Inferior parietal cortex (tissue), 1 donor: Measurements from ENCODE around the gene SLC23A3.

ENCODE experiments used
- DNase-seq: peaks from one replicate; pipeline ENCODE4 v3.0.0-alpha.2; 2016; ENCODE audit errors: extremely low spot score

SLC23A3 gene

DNA sequence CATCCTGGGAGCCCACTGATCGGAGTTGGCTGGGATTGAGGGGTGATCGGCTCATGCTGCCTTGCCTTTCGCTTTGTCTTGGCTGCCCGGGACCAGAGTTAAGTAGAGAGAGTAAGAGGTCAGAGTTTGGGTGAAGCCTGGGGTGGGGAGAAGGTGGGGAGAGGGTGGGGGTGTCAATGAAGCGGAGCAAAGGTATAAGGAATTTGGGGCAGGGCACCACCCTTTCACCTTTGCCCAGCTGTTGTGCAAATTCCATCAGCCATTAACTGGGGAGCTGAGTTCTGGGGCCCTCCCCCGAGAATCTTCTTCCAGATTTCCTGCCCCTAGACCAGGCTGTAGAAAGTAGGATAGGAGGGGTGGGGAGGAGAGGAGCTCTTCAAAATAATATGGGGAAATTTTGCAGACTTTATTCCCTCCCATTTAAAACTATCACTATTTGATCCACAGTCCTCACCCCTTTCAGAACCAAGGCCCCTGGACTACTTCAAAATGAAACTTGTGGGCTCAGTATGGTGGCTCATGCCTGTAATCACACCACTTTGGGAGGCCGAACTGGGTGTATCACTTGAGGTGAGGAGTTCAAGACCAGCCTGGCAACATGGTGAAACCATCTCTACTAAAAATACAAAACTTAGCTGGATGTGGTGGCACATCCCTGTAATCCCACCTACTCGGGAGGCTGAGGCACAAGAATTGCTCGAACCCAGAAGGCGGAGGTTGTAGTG, at the start of gene SLC23A3:
Gene SLC23A3, minus strand, starts transcription at position 100 of the 725 bp plus-strand sequence. Its CDS starts 45 bp downstream, at position 55.
- no peak for DNase-seq

GRCh38 chr2:219218732-219219701, 49.2 kb upstream of the SLC23A3 start, which contains the start of gene ABCB6:
ABCB6 (minus strand) TSS chr2:219218958; CDS start chr2:219218673, 285 bp downstream.
- DNase-seq: peak; percentile 92

DNA sequence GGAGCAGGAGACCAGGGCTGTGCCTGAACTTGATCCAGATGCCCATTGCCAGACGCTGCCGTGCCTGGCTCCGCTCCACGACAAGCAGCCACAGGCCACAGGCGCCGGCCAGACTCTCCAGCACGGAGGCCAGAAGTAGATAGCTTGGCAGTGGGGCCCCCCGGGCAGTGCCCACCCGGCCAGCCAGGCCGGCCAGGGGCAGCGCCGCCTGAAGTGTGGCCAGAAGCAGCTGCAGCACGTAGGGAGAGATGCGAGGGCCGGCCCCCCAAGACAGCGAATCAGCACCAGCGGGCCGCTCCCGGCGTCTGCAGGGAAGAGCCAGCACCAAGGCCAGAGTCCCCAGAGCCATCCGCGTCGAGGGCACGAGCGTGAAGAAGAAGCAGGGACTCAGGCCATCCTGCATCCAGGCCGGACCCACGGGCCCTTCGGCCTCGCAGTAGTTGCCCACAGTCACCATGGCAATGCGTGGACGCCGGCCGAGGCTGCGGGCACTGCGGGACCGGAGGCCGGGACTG, 48.4 kb upstream of the SLC23A3 start:
- DNase-seq: peak; percentile 48

DNA sequence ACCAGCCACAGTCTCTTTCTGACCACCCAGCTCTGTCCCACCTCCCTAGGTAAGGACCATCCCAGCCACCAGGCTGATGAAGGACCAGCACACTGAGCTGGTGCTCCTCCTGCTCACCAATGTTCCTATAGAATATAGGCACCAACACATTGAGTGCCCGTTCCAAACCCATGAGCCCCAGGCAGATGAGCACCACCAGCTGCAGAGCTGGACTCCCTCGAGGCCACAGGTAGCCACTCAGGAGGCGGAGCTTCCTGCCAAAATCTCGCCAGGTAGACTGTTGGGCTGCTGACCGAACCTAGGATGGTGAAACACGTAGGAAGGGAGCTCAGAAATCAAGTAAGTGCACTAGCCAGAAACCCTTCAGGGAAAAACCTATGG, 46.7 kb upstream of the SLC23A3 start:
- no peak for DNase-seq

- DNase-seq: no peak
These were observed 46.2 kb upstream of the SLC23A3 start for GRCh38 chr2:219215871-219216534.

DNA sequence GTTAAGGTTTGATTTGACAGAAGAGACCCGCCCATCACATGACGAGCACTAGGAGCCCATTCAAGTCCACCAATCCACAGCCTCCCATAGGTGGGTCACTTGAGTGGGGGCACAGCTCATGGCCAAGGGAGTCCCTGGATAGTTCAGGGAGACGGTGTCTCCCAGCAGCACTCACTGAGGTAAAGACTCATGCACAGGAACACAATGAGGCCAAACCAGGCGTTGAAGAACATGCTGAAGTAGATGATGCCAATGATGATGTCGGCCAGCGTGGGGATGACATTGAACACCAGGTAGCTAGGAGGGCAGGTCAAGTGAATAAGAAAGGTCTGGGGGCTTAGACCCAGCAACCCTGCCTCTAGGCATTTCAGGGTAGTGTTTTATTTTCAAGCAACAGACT, 45.0 kb upstream of the SLC23A3 start:
- DNase-seq: no peak

DNA sequence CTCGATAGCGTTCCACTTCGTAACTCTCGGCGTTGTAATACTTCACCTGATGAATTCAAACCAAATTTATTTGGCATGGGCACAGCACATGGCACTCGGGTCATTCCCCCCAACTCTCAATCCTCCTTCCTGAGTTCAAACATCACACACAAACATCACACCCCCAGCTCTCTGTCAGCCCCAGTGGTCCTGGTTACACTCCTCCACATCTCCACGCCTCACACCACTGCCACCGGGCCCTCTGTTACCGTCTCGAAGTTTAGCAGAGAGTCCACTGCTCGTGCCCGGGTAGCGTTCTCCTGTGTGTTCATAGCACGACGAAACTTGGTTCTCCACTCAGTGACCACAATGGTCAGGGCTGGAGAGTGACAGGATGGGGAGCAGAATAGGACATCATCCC, 44.3 kb upstream of the SLC23A3 start:
- DNase-seq: no peak

DNA sequence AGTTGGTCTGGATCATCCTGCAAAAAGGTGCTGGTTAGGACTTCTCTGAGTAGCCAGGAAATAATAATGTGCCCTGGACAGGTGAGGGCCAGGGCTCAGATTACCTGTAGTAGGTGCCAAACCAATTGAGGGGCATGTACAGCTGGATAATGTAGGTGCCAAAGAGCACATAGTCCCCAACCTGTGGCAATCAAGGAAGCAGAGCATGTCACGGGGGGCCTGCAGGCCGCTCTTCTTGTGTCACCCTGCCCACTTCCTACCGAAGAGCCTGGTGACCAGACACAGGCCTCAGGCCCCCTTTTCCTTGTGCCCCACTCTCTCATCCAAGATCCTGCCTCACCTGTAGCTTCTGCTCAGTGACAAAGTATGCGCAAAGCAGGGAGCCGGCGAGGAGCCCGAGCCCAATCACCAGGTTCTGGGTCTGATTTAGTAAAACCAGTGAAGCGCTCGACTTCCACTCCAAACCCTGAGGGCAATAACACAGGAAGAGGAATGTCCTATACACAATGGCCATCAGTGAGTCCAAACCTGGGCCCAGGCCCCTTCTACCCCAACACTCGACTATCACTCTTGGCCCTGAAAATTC, 43.8 kb upstream of the SLC23A3 start:
- DNase-seq: no peak

DNA sequence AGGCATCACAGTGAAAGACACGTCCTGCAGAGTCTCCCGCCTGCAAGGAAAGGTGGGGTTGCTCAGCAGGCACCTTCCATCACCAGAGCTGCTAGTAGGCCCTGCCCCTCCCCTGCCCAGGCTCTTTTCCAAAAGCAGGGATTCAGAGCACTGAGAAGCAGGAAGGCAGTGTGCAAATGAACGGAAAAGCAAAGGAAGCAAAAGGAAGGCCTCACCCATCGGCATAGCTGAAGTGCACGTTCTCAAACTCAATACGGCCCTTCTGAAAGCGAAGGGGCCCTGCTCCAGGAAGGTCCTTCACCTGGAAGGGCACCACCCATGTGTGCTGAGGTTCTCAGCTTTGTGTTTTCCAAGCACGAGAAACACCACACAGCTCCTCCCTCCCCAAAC, 43.2 kb upstream of the SLC23A3 start:
- no peak for DNase-seq

DNA sequence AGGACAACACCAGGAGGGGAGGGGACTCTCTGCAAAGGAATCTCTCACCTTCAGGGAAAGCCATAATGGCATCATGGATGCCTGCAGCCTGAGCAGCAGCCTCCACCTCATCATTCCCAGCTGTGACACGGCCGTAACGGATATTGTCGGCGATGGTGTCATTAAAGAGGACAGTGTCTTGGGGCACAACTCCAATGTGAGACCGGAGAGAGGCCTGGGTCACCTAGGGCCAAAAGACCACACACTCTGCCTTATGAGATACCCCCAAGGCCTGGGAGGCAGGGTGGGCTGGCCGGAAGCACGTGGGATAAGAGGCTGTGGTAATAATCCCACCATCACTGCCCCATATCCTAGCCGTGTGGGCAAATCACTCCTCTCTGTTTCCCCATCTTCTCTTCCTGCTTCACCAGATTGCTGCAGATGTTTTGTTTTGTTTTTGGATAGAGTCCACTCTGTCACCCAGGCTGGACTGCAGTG, 41.1 kb upstream of the SLC23A3 start:
- no peak for DNase-seq

GRCh38 chr2:219210196-219210885, 40.5 kb upstream of the SLC23A3 start:
- DNase-seq: no peak

DNA sequence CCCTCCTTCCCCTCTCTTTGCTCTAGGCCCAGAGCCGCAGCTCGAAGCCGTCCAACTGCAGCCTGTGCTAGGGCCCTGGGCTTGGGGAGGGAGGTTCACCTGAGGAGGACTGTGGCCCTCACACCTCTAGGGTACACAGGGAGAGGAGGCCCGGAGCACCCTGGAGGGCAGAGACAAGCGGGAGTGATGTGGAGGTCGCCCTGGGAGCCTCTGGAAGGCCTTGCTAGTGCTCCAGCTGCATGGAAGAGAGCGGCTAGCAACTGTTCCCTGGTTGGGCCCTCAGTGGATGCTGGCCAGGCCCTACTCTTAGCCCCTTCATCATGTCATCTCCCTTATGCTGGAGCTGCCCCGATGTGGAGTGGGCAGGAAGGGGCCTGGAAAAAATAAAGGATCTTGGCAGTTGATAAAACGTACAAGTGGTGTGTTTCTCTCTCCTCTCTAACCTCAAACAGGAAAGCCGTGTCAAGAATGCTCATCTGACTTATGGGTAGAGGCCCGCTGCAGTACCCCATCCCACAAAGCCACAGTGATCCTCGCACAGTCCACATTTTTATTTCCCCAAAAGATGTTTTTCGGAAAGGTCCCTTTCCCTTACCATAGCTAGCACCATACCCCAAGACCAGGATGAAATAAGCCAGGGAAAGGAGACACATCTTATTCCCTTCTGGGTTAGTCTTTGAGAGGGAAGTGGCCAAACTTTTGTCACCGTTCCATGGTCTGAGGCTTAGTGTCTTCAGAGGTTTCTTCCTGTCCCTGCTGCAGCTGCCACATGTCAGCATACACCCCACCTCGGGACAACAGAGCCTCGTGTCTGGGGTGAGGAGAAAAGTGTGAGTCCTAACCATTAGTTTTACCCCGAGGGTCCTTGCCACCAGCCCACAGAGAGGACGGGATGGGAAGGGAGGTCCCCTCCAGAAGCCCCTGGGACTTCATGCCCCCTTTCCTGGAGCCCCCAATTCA, 39.7 kb upstream of the SLC23A3 start:
- DNase-seq: no peak

DNA sequence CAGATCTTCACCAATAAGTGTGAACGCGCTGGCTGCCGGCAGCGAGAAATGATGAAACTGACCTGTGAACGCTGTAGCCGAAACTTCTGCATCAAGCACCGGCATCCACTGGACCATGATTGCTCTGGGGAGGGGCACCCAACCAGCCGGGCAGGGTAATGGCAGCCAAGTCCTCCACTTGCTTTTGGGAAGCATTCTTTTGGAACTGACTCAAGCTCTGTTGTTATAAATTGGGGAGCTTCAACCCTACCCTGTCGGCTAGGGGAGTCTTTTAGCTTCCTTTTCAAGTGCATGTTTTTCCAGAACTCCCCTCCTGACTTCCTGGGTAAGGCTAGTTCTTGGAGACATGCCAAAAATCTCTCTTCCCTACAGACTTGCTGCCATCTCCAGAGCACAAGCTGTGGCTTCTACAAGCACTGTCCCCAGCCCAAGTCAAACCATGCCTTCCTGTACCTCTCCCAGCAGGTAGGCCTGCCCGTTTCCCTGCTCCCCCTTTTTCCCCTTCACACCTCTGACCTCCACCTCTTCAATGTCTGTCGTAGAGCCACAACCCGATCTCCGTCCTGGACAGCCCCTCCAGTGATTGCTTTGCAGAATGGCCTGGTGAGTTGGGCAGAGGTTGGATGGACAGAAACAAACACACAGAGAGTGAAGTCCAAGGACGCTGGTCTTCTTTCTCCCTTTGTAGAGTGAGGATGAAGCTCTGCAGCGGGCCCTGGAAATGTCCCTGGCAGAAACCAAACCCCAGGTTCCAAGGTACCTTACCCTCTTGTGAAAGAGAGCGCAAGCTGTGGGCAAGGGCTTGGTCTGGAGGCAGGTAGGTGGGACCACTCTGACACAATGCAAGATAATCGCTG, 38.3 kb upstream of the SLC23A3 start:
- DNase-seq: no peak

- DNase-seq: peak; percentile 43
These were observed 37.5 kb upstream of the SLC23A3 start for GRCh38 chr2:219207134-219207883.

DNA sequence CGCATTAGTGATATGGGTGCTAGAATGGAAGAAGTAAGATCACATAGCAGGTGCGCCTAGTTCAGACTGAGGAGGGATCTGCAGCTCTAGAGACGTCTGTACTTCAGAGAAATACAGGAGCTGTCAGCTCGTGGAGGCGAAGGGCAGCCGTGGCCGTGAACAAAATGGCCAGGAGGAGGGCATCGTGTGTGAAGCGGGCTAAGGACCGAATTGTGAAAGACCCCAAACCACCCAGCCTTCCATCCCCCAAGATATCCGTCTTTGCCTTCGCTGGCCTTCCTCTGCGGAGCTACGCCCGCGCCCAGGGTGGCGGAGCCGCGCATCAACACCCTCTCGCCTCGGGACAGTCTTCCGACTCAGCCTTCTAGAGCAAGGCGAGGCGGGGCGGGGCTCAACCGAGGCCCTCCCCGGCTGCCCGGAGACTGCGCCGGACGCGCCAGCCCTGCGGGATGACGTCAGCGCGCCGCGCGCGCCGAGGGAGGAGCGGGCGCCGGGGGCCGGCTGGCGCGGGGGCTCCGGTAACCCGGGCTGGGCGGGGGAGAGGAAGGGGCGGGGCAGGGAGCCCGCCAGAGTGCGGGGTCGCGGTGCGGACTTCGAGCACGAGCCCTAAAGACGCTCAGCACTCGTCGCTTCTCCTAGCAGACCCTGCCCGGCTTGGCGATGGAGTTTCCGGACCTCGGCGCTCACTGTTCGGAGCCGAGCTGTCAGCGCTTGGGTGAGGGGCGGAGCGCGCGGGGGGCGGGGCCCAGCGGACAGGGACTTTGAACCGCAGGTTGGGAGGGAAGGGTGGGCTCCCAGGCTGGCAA, 36.7 kb upstream of the SLC23A3 start, which contains the start of gene ZFAND2B:
Gene ZFAND2B, plus strand, starts transcription at position 455 of the 806 bp plus-strand sequence. Its CDS starts 206 bp downstream, at position 661.
- peak; percentile 94 for DNase-seq

GRCh38 chr2:219205981-219206327, 36.1 kb upstream of the SLC23A3 start:
- DNase-seq: no peak

DNA sequence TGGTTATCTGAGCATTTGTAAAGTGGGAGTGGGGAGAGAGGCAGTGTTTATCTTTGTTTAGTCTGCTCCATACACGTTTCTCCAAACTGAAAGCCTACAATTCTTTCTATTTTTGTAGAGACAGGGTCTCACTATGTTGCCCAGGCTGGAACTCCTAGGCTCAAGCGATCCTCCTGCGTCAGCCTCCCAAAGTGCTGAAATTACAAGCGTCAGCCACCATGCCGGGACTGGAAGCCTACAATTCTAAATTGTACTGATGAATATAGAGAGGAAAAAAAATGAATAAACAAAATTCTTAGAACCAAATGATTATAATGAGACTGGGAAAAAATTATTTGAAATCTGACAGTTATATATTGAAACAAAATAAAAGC, 35.3 kb upstream of the SLC23A3 start:
- no peak for DNase-seq
